Measurements from ENCODE around the gene GSTT2B.
"Not testable (repeated sequence)": the region's sequence is repeated elsewhere in the genome, so short reads cannot be mapped to it uniquely, and the experiment has no call there.

The GSTT2B gene, protein sequence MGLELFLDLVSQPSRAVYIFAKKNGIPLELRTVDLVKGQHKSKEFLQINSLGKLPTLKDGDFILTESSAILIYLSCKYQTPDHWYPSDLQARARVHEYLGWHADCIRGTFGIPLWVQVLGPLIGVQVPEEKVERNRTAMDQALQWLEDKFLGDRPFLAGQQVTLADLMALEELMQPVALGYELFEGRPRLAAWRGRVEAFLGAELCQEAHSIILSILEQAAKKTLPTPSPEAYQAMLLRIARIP

DNA sequence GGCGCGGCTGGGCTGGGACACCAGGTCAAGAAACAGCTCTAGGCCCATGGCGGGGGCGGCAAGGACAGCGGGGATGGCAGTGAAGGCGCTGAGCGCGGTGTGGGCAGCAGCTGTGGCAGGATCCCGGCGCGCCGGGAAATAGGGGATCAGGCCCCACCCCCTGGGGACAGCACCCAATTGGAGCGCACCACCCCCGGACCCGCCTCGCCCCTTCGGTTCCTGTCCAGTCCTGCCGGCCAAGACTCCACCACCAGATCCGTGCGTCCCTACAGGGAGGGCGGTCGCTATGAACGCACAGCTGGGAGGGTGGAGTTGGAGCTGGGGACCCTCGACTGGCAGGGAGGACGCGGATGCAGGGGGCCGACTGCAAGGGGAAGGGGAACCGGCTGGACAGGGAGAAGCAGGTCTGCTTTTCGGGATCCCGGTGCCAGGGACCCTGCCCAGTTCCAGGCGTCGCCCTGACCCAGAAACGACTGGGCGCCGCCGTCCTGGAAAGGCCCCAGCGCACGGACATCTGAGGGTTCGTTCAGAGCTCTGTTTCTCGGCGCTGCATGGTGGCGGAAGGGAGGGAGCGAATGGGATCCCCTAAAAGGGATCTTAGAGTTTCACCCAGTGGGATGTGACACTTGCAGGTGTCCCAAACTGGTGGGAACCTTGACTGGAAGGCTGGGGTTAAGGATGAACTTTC is at the start of gene GSTT2B:
Gene GSTT2B (minus strand): TSS at position 112 of the 688 bp plus-strand sequence. CDS start 64 bp downstream, at position 48.
- H3K36me3 ChIP-seq (ENCODE audit: insufficient read depth, low read length); H3K4me1 ChIP-seq (ENCODE audit: insufficient read depth, low read length); H3K9ac ChIP-seq (ENCODE audit: low read depth, low read length); H3K9me3 ChIP-seq (ENCODE audit: control insufficient read depth, insufficient read depth, low read length): not testable (repeated sequence)

DNA sequence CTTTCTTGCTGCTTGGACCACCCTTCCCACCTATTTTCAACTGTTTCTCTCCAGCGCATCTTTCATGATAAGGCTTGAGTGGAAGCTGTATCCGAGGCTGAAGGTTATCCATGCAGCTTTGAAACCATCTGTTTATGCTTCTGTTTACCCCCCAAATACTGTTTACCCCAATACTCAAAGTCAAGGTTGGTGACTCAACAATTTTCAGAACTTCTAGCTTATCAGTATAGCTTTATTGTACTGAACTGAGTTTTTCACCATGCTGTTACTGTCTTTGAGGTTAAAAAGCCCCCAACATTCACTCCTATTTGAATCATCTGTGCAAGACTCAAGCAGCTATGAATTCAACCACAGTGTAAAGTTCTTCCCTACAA is 49.0 kb upstream of the GSTT2B start:
- Histone ChIP-seq H3K36me3 (ENCODE audit: insufficient read depth, low read length) (no peaks in the 10 kb centered on the region), H3K4me1 (ENCODE audit: insufficient read depth, low read length) (no peaks in the 10 kb centered on the region), H3K9ac (ENCODE audit: low read depth, low read length) (no peak overlapping the region), H3K9me3 (ENCODE audit: control insufficient read depth, insufficient read depth, low read length) (no peaks in the 10 kb centered on the region; the same call in 1 of the 2 replicates)

DNA sequence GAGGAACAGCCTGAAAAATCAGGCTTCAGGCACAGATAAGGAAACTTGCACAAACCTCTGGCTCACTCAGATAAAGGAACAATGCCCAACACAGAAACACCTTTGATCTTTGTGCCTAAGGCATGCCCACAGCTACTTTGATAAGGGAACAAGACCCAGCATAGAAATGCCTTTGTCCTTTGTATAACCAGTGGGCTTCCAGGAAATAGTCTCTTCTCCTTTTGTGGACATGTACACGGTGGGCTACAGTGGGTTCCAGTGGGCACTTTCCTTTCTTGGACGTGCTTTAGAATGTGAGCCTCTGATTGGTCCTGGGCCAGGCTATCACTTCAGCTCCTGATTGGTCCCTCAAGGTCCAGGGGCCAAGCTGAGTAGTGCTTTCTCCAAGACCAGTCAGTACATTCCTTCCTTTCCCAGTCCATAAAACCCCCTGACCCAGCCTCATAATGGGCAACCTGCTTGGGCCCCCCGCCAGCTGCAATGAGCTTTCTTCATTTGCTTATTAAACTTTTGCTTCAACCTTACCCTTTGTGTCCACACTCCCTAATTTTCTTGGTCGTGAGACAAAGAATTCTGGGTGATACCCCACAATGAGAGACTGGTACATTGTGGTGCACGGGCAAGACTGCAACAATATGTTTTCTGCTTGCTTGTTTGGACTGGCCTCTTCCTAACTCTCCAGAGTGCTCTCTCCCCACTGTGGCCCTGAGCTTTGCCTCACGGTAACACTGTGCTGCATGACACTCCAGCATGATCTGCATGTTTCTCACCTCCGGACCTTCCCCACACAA is 48.4 kb upstream of the GSTT2B start:
- H3K9ac ChIP-seq (ENCODE audit: low read depth, low read length): no peak overlapping the region

DNA sequence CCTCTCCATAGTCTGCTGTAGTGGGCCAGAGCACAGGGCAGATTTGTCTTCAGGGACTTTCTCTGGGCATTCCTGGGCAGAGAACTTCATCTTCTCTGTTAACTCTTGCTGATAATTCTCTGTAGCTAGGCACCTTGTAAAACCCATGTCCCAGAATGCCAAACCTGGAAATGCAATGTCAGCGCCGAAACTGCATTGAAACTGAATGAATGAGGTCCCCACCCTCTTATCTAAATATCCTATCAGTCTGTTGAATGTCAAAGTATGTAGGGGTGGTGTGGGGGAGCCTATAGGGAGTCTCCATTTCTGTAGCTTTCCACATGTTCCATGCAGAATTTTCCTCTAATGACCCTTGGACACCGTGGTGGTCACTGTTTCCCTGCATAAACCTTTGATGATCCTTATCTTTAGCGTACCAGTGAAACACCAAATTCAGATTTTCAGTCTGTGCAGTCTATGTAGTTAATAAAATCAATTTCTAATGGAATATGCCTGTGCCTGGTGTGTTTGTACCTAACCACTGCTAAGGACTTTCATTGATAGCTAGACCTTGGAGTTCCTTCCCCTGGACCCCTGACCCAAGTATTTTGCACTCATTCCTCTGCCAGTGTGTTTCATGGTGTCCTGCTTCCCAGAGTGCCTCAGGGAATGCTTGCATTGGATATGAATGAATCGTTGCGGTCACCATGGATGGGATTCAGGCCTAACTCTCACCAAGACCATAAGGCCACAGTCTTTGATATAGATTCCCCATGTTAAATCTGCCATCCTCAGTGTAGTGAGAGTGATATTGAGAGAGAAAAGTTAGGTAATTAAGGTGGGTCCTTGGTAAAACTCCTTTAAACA is 47.6 kb upstream of the GSTT2B start:
- no peak overlapping the region for H3K9ac ChIP-seq (ENCODE audit: low read depth, low read length)
- no peaks in the 10 kb centered on the region for H3K4me1 ChIP-seq (ENCODE audit: insufficient read depth, low read length)
- H3K9me3 ChIP-seq (ENCODE audit: control insufficient read depth, insufficient read depth, low read length): no peaks in the 10 kb centered on the region; the same call in 1 of the 2 replicates
- H3K36me3 ChIP-seq (ENCODE audit: insufficient read depth, low read length): no peaks in the 10 kb centered on the region

More for the DNA sequence above, 48.4 kb upstream of the GSTT2B start:
- Histone ChIP-seq H3K36me3 (ENCODE audit: insufficient read depth, low read length) (no peaks in the 10 kb centered on the region), H3K9me3 (ENCODE audit: control insufficient read depth, insufficient read depth, low read length) (no peaks in the 10 kb centered on the region; the same call in 1 of the 2 replicates), H3K4me1 (ENCODE audit: insufficient read depth, low read length) (no peaks in the 10 kb centered on the region)

DNA sequence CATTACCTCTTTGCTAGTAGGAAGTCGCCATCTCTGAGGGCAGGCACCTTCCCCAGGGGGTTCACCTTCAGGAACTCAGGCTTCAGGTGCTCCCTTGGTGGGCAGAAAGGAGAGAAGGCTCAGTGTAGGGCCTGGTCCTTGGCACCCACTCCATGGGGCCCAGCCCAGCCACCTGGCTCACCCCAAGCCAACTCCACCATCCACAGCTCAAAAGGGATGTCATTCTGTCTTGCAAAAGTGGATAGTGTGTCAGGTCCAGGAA is 47.0 kb upstream of the GSTT2B start:
- no peaks in the 10 kb centered on the region; the same call in 1 of the 2 replicates for H3K9me3 ChIP-seq (ENCODE audit: control insufficient read depth, insufficient read depth, low read length)
- no peaks in the 10 kb centered on the region for H3K36me3 ChIP-seq (ENCODE audit: insufficient read depth, low read length)
- no peak overlapping the region for H3K9ac ChIP-seq (ENCODE audit: low read depth, low read length)
- H3K4me1 ChIP-seq (ENCODE audit: insufficient read depth, low read length): no peaks in the 10 kb centered on the region

DNA sequence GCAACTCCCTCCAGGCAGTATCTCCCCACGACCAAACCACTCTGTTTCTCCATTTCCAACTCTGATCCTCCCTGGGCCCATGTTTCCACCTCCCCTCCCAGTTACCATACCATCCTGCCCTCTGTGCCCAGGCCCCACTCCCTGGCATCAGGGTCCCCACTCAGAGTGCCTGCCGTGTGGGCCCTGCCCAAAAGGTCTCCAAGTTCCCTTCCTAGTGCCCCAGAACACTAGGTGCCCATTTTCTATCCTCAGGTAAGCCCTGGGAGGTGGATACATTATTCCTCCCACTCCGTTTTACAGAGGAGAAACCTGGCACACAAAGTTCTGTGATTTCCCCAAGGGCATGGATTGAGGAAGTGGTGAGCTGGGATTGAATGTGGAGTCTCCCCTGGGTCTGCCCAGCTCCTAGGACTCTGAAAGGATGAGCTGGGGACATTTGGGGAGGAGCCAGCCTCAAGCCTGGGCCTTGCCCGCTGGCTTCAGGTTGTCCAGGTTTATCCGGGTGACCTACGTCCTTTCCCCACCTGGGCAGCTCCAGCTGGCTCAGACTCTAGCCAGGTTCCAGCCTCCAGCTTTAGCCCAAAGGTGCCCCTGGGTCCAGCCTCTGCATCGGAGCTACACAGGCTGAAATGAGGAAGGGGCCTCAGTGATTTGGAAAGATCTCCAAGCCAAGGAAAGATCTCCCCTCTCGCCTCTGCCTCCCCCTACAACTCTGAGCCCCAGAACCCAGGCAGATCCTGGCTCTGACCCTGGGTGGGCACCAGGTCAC is 46.4 kb upstream of the GSTT2B start:
- Histone ChIP-seq H3K9ac (ENCODE audit: low read depth, low read length) (no peak overlapping the region), H3K36me3 (ENCODE audit: insufficient read depth, low read length) (no peaks in the 10 kb centered on the region), H3K4me1 (ENCODE audit: insufficient read depth, low read length) (no peaks in the 10 kb centered on the region), H3K9me3 (ENCODE audit: control insufficient read depth, insufficient read depth, low read length) (no peaks in the 10 kb centered on the region; the same call in 1 of the 2 replicates)

DNA sequence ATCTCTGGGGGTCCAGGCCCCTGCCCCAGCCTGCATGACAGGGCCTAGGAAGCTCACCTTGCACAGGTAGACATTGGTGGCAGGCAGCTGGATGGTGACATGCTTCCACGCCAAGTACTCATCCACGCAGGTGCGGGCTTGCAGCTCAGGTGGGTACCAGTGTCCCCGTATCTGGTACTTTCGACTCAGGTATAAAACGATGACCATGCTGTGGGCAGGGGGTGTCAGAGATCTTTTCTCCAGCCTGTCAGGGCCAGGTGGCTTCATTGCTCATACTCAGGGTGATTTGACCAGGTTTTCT is 45.9 kb upstream of the GSTT2B start:
- H3K36me3 ChIP-seq (ENCODE audit: insufficient read depth, low read length): no peaks in the 10 kb centered on the region
- H3K9ac ChIP-seq (ENCODE audit: low read depth, low read length): no peak overlapping the region
- H3K4me1 ChIP-seq (ENCODE audit: insufficient read depth, low read length): no peaks in the 10 kb centered on the region; the same call in 1 of the 2 replicates
- no peaks in the 10 kb centered on the region; the same call in 1 of the 2 replicates for H3K9me3 ChIP-seq (ENCODE audit: control insufficient read depth, insufficient read depth, low read length)

DNA sequence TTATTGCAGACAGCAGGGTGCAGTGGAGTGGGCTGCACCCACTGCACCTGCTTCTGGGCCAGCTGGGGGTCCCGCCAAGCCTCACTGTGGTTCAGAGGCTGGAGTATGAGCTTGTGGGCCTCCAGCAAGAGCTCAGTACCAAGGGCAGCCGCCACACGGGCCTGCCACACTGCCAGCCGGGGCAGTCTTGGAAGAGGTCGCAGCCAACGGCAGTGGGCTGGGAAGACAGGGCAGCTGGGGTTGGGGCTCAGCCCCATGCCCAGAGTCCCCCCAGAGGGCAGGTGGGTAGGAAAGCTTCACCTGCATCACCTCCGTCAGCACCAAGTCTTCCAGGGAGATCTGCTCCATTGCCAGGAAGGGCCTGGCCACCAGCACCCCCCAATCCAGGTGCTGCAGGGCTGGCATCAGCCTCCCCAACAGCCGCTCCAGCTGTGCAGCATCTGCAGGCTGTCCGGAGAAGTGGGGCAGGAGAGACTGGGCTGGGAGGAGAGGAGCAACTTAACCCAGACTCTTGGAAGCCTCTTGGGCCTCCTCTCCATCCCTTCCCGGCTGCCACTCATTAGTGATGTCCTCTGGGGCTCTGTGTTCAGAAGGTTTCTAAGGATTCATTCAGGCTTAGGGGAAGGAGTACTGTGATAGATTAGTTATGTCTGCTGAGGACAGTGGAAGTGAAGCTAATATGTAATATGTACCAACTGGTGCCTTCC is 45.4 kb upstream of the GSTT2B start:
- no peaks in the 10 kb centered on the region; the same call in 1 of the 2 replicates for H3K9me3 ChIP-seq (ENCODE audit: control insufficient read depth, insufficient read depth, low read length)
- no peak overlapping the region for H3K9ac ChIP-seq (ENCODE audit: low read depth, low read length)
- H3K4me1 ChIP-seq (ENCODE audit: insufficient read depth, low read length): peaks cover 2% of the 10 kb centered on the region; the same call in 1 of the 2 replicates
- H3K36me3 ChIP-seq (ENCODE audit: insufficient read depth, low read length): no peaks in the 10 kb centered on the region

DNA sequence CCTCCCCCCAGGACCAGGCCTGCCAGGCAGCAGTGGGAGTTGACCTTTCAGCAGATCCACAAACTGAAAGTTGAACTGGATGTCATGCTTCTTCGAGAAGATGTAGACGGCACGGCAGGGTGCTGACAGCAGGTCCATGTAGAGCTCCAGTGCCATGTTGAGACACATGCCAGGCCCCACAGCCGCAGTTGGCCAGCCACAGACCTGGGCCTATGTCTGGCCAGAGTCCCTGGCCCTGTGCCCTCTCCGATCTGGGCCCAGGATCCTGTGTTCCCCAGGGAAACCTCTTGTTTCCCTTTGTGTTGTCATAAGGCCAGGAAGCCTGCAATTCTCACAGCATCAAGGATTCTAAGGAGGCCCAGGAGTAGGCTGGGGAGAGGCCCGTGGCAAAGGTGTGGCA is 44.2 kb upstream of the GSTT2B start, which contains the start of gene GSTT4:
Gene GSTT4 (minus strand): TSS at position 253 of the 400 bp plus-strand sequence. CDS start 97 bp downstream, at position 156.
- H3K9ac ChIP-seq (ENCODE audit: low read depth, low read length): no peak within 1 kb of the TSS
- H3K4me1 ChIP-seq (ENCODE audit: insufficient read depth, low read length): peaks cover 4% of the 10 kb centered on the region; the same call in 1 of the 2 replicates
- H3K36me3 ChIP-seq (ENCODE audit: insufficient read depth, low read length): no peaks in the 10 kb centered on the region
- no peaks in the 10 kb centered on the region; the same call in 1 of the 2 replicates for H3K9me3 ChIP-seq (ENCODE audit: control insufficient read depth, insufficient read depth, low read length)

DNA sequence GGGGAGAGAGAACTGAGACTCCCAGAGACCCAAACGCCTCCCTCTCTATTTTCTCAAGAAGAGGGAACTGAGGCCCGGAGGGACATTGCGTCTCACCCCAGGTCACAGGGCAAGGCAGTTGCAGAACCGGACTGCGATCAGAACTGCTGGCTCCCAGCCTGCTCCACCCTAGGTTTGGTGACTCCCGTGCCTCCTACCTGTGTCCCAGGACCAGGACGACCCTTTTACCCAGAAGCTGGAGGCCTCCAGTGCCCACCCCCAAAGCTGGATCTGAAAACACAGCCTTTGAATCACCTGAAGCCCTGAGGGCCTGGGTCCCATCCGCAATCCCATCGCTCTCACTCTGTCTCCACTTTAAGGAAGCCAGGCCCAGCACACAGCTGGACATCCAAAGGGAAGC is 42.9 kb upstream of the GSTT2B start:
- H3K36me3 ChIP-seq (ENCODE audit: insufficient read depth, low read length): no peaks in the 10 kb centered on the region
- H3K4me1 ChIP-seq (ENCODE audit: insufficient read depth, low read length): peaks cover 4% of the 10 kb centered on the region; the same call in 1 of the 2 replicates
- no peaks in the 10 kb centered on the region for H3K9me3 ChIP-seq (ENCODE audit: control insufficient read depth, insufficient read depth, low read length)
- H3K9ac ChIP-seq (ENCODE audit: low read depth, low read length): no peak overlapping the region

DNA sequence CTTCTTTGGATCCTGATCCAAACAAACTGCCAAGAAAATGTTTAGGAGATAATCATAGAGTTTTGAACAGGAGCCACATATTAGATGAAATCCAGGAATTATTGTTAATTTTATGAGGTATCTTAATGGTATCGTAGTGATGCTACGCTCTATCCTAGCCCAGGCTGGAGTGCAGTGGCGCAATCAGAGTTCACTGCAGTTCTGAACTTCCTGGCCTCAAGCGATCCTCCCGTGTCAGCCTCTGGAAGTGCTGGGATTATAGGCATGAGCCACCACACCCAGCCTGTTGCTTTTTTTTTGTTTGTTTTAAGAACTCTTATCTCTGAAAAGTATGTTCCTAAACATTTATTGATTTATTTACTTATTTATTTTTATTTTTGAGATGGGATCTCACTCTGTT is 41.9 kb upstream of the GSTT2B start:
- peaks cover 4% of the 10 kb centered on the region; the same call in 1 of the 2 replicates for H3K4me1 ChIP-seq (ENCODE audit: insufficient read depth, low read length)
- no peak overlapping the region for H3K9ac ChIP-seq (ENCODE audit: low read depth, low read length)
- no peaks in the 10 kb centered on the region for H3K9me3 ChIP-seq (ENCODE audit: control insufficient read depth, insufficient read depth, low read length)
- H3K36me3 ChIP-seq (ENCODE audit: insufficient read depth, low read length): no peaks in the 10 kb centered on the region

DNA sequence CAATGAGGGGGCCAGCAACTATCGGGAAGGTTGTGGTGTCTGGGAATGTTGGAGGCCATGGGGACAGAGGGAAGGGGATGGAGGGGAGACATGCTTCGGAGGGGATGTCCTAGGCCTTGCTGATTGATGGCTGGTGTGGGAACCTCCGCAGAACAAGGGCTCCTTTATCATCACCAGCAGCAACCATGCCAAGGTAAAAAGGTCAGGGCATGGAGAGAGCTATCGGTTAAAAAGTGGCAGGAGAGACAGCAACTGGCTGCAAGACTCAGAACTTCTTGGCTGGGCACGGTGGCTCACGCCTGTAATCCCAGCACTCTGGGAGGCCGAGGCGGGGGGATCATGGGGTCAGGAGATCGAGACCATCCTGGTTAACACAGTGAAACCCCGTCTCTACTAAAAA is 41.3 kb upstream of the GSTT2B start:
- Histone ChIP-seq H3K36me3 (ENCODE audit: insufficient read depth, low read length) (no peaks in the 10 kb centered on the region), H3K9me3 (ENCODE audit: control insufficient read depth, insufficient read depth, low read length) (no peaks in the 10 kb centered on the region), H3K4me1 (ENCODE audit: insufficient read depth, low read length) (peaks cover 4% of the 10 kb centered on the region; the same call in 1 of the 2 replicates), H3K9ac (ENCODE audit: low read depth, low read length) (no peak overlapping the region)

DNA sequence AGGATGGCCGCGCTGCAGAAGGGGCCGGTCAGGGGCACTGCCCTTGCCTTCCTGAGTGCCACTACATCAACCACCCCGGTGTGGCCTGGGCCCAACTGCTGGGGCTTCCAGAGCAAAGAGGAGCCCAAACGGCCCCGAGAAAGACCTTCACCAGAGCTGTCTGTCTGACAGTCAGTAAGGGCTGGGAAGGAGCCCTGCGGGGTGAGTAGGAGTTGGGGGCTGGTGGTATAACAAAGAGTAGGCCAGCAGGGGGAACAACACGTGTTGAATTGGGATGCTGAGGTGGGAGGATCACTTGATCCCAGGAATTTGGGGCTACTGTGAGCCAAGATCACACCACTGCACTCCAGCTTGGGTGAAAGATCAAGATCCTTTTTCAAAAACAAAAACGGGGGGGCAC is 40.3 kb upstream of the GSTT2B start:
- H3K4me1 ChIP-seq (ENCODE audit: insufficient read depth, low read length): peaks cover 4% of the 10 kb centered on the region; the same call in 1 of the 2 replicates
- H3K36me3 ChIP-seq (ENCODE audit: insufficient read depth, low read length): no peaks in the 10 kb centered on the region
- no peak overlapping the region for H3K9ac ChIP-seq (ENCODE audit: low read depth, low read length)
- no peaks in the 10 kb centered on the region for H3K9me3 ChIP-seq (ENCODE audit: control insufficient read depth, insufficient read depth, low read length)
